ENCODE results near the gene OR13H1. TPM values are rescaled to one million over a fixed set of nuclear protein-coding genes. Genes with fewer than 3 reads are reported as not detected.
"Not testable (repeated sequence)": the region's sequence is repeated elsewhere in the genome, so short reads cannot be mapped to it uniquely, and the experiment has no call there.

The OR13H1 gene, protein sequence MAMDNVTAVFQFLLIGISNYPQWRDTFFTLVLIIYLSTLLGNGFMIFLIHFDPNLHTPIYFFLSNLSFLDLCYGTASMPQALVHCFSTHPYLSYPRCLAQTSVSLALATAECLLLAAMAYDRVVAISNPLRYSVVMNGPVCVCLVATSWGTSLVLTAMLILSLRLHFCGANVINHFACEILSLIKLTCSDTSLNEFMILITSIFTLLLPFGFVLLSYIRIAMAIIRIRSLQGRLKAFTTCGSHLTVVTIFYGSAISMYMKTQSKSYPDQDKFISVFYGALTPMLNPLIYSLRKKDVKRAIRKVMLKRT
- not detected for total RNA-seq

GRCh38 chrX:131543774-131544173, at the start of gene OR13H1:
Gene OR13H1, plus strand, starts transcription at chrX:131544074. Its CDS starts 0 bp downstream, at chrX:131544074.
- no peaks in the 10 kb centered on the region for H3K4me1 ChIP-seq
- no peaks in the 10 kb centered on the region for H3K36me3 ChIP-seq
- H3K4me3 ChIP-seq = no peak within 1 kb of the TSS
- TF ChIP-seq, protein P1, sequence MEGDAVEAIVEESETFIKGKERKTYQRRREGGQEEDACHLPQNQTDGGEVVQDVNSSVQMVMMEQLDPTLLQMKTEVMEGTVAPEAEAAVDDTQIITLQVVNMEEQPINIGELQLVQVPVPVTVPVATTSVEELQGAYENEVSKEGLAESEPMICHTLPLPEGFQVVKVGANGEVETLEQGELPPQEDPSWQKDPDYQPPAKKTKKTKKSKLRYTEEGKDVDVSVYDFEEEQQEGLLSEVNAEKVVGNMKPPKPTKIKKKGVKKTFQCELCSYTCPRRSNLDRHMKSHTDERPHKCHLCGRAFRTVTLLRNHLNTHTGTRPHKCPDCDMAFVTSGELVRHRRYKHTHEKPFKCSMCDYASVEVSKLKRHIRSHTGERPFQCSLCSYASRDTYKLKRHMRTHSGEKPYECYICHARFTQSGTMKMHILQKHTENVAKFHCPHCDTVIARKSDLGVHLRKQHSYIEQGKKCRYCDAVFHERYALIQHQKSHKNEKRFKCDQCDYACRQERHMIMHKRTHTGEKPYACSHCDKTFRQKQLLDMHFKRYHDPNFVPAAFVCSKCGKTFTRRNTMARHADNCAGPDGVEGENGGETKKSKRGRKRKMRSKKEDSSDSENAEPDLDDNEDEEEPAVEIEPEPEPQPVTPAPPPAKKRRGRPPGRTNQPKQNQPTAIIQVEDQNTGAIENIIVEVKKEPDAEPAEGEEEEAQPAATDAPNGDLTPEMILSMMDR (IDR thresholded peaks at IDR 0.05) = no peak
- TF ChIP-seq POLR2AphosphoS5 (IDR thresholded peaks at IDR 0.05; ENCODE audit: insufficient read depth in 1 of 2, low read depth in 1 of 2) = no peak
- TF ChIP-seq POLR2A (IDR thresholded peaks at IDR 0.05) = no peak
- intact Hi-C loops (cut with DNase I) = no loop called here
- no peak within 1 kb of the TSS for H3K27ac ChIP-seq
- no peaks in the 10 kb centered on the region for H3K9me3 ChIP-seq
- DNase-seq (ENCODE audit: extremely low spot score in 2 of 2) = no peak
- no peaks in the 10 kb centered on the region for H3K27me3 ChIP-seq

DNA sequence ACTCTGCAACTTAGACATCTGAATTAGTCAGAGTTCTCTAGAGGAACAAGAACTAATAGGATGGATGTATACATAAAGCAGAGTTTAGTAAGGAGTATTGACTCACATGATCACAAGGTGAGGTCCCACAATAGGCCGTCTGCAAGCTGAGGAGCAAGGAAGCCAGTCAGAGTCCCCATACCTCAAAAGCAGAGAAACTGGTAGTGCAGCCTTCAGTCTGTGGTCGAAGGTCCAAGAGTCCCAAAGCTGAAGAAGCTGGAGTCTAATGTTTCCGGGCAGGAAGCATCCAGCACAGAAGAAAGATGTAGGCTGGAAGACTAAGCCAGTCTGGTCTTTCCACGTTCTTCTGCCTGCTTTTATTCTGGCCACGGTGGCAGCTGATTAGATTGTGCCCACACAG, 42.3 kb upstream of the OR13H1 start:
- H3K9me3 ChIP-seq; H3K36me3 ChIP-seq; H3K4me1 ChIP-seq; H3K27me3 ChIP-seq; H3K27ac ChIP-seq; H3K4me3 ChIP-seq; DNase-seq (ENCODE audit: extremely low spot score in 2 of 2); intact Hi-C loops (cut with DNase I): not testable (repeated sequence)

GRCh38 chrX:131513159-131513914, 30.5 kb upstream of the OR13H1 start:
- Histone ChIP-seq H3K36me3 (no peaks in the 10 kb centered on the region), H3K9me3 (no peaks in the 10 kb centered on the region), H3K27ac (no peak overlapping the region), H3K4me3 (no peak overlapping the region), H3K4me1 (no peaks in the 10 kb centered on the region), H3K27me3 (no peaks in the 10 kb centered on the region)
- TF ChIP-seq POLR2AphosphoS5 (IDR thresholded peaks at IDR 0.05; ENCODE audit: insufficient read depth in 1 of 2, low read depth in 1 of 2) (no peak), POLR2A (IDR thresholded peaks at IDR 0.05) (no peak)
- TF ChIP-seq, protein P1 (IDR thresholded peaks at IDR 0.05) = no peak
- DNase-seq (ENCODE audit: extremely low spot score in 2 of 2) = no peak
- intact Hi-C loops (cut with DNase I) = no loop called here

- Histone ChIP-seq H3K27me3 (no peaks in the 10 kb centered on the region), H3K4me1 (no peaks in the 10 kb centered on the region), H3K9me3 (no peaks in the 10 kb centered on the region), H3K36me3 (no peaks in the 10 kb centered on the region), H3K27ac (no peak overlapping the region), H3K4me3 (no peak overlapping the region)
- DNase-seq (ENCODE audit: extremely low spot score in 2 of 2) = no peak
- intact Hi-C loops (cut with DNase I) = no loop called here
- TF ChIP-seq, protein P1 (IDR thresholded peaks at IDR 0.05) = no peak
- TF ChIP-seq POLR2AphosphoS5 (IDR thresholded peaks at IDR 0.05; ENCODE audit: insufficient read depth in 1 of 2, low read depth in 1 of 2) (no peak), POLR2A (IDR thresholded peaks at IDR 0.05) (no peak)
Measured at GRCh38 chrX:131521824-131522223, 22.1 kb upstream of the OR13H1 start.

DNA sequence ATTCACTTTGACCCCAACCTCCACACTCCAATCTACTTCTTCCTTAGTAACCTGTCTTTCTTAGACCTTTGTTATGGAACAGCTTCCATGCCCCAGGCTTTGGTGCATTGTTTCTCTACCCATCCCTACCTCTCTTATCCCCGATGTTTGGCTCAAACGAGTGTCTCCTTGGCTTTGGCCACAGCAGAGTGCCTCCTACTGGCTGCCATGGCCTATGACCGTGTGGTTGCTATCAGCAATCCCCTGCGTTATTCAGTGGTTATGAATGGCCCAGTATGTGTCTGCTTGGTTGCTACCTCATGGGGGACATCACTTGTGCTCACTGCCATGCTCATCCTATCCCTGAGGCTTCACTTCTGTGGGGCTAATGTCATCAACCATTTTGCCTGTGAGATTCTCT, 344 bp downstream of the OR13H1 start:
- H3K27me3 ChIP-seq = no peaks in the 10 kb centered on the region
- TF ChIP-seq POLR2AphosphoS5 (IDR thresholded peaks at IDR 0.05; ENCODE audit: insufficient read depth in 1 of 2, low read depth in 1 of 2) (no peak), POLR2A (IDR thresholded peaks at IDR 0.05) (no peak)
- TF ChIP-seq, protein P1 (IDR thresholded peaks at IDR 0.05) = no peak
- no peaks in the 10 kb centered on the region for H3K9me3 ChIP-seq
- no peak for DNase-seq (ENCODE audit: extremely low spot score in 2 of 2)
- no peaks in the 10 kb centered on the region for H3K36me3 ChIP-seq
- no peaks in the 10 kb centered on the region for H3K4me1 ChIP-seq
- intact Hi-C loops (cut with DNase I) = no loop called here
- no peak overlapping the region for H3K4me3 ChIP-seq
- H3K27ac ChIP-seq = no peak overlapping the region
